HG03103 (cell line): Measurements from ENCODE around the gene COL13A1.

Source experiments
- ATAC-seq: cut with Tn5 transposase; IDR thresholded peaks from one replicate; pipeline ENCODE4 v1.9.1; 2021; ENCODE audit warnings: low read depth; ENCODE audit not compliant: unreplicated experiment

Gene COL13A1

DNA sequence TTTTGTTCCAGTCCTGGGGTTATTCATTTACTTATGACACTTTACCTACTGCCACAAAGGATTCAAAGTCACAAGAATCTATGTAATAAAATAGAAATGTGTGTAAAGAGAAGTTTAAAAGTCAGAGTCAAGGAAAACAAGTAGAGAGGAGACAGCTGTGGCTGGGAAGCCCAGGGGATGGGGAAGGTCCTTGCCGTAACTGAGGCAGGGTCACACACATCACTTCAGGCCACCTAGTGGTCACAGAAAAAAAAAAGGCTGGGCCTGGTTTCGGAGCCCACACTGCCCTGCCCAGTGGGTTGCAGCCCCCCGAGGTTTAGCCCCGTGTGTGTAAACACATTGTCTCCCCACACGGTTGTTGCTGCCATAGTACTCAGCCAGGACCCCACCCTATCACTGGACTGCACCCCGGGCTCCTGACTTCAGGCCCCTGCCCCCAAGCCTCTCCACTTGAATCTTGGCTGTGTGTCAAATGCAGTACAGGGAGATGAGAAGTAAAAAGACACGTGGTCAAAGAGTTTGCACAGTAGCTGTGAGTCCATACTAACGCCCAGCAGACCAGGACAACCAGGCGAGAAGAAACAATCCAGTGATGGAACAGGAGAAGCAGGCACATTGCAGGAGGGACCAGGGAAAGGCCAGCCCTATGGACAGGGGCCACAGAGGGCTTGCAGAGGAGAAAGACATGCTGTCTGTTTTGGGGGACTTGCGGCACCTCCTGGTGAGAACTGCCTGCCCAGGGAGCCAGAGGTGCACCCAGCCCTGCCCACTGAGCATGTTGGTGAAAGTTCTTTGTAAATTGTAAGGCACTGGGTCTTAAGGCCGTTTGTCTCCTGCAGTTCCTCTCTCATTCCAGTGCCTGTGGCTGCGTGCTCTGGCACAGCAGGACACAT, 159.5 kb downstream of the COL13A1 start:
- ATAC-seq: no peak

GRCh38 chr10:69961881-69962745, 160.4 kb downstream of the COL13A1 start:
- no peak for ATAC-seq

- ATAC-seq: no peak
Observed at GRCh38 chr10:69962746-69963135, 161.0 kb downstream of the COL13A1 start.

- no peak for ATAC-seq
Observed at GRCh38 chr10:69963178-69963834, 161.6 kb downstream of the COL13A1 start.

GRCh38 chr10:69963835-69964710, 162.4 kb downstream of the COL13A1 start:
- no peak for ATAC-seq

- ATAC-seq: no peak
Observed at GRCh38 chr10:69965086-69965485, 163.4 kb downstream of the COL13A1 start.

DNA sequence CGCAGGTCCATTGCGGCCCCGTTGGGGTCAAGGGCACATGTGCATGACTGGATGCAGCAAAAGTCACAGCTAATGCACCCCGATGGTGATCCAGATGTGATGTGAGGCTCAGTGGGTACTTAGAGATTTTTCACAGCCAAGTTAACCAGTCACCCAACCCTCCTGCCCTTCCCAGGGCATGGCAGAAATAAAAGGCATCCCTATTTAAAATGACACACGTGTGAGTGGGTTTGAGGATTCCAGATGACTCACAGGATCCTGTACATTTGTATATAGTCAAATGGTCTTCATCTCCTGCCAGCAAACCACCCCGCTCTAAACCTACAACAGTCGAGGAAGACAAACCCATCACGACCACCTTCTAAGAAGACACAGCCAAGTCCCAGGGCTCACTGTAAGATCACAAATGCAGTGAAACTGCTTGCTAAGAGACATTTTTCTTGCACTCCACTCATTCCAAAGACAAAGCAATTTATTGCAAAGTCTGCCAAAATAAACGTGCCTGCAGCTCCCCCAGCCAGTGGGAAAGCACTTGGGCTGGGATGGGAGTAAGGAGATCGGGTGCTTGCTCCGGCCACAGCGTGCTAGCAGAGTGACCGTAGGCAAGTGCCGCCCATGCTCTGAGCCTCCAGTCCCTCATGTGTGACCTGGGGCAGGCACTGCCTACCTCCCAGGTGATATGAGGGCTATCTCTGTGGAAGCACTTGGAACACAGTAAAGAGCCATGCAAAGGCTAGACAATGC, 164.4 kb downstream of the COL13A1 start:
- no peak for ATAC-seq

GRCh38 chr10:69968830-69969229, 167.1 kb downstream of the COL13A1 start:
- no peak for ATAC-seq

GRCh38 chr10:69969977-69970376, 168.3 kb downstream of the COL13A1 start:
- ATAC-seq: no peak

- ATAC-seq: no peak
Observed at GRCh38 chr10:69972981-69973397, 171.3 kb downstream of the COL13A1 start.

DNA sequence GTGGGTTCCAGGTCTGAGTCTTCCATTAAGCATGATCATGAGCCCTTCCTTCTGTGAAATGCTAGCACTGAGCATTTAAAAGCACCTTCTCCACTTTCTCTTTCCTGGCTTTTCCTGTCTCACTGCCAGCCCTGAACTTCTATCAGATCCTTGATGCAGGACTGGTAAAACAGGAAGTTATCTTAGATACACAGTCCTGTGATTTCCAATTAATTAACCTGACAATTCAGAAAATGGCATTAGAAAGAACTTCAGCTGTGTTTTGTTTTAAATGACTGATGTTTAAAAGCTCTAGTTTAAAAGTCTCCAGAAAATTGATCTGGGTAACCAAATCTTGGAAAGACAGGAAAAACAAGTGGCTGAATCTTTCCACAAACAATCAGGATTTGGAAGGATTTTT, 172.0 kb downstream of the COL13A1 start:
- ATAC-seq: no peak

DNA sequence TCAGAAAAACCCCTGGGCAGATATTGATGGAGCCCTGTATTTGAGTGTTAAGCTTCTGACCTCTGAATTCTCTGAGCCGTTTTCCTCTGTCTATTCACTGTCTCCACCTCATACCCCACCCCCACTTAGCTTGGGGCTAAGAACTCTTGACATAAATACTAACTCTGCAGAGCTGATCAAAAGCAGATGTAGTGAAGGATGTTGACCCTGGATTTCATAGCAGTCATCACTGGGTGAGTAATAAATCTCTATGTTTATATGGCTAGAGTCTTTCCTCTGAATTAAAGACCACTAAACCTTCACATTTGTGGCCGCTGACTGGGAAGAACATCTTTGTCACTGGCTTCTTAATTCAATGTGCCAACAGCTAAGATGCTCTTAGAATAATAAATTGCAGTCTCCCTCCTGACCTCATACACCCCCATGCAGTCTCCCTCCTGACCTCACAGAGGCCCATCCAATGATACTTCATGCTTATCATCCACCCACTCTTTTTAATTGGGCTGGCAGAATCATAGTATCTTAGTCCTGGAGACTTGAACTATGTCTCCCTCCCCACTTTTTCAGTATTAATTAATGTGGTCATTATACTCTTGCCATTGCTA, 172.9 kb downstream of the COL13A1 start:
- no peak for ATAC-seq

- ATAC-seq: no peak
Observed at GRCh38 chr10:69976795-69977546, 175.3 kb downstream of the COL13A1 start.

GRCh38 chr10:69979174-69979573, 177.5 kb downstream of the COL13A1 start:
- ATAC-seq: no peak

- no peak for ATAC-seq
Observed at GRCh38 chr10:69980672-69981071, 179.0 kb downstream of the COL13A1 start.

DNA sequence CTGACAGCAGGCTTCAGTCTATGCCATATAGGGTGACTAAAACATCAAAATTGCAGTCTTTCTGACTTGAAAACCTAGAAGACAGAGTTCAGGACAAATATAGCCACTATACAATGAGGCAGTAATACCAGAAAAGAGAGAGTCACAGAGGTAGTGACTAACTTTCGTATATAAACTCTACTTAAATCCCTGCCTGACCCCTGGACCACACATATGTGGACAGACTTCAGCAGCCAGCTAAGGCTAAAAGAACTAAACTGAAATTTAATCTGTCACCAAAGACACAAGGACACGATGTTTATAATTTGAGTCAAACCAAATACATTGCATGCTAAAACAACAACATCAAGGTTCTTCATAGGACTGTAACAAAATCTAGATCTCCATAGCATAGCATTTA, 186.4 kb downstream of the COL13A1 start:
- no peak for ATAC-seq

DNA sequence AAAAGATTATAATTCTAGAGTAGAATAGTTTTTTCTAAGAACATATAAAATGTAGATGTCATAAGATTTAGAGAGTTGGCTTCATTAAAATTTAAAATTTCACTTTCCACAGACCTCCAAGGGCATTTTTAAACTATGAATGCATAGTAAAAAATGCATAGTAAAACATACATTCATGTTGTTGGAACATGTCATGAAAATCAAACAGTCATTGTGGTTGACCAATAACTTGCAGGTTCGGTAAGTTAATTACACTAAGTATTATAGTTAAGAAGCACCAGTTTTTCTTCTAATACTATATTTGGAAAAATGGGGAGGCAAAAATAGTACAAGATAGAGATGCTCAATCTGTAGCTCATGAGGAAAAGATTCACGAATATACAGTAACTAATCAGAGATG, 189.4 kb downstream of the COL13A1 start:
- ATAC-seq: no peak

- ATAC-seq: no peak
Observed at GRCh38 chr10:69994262-69994661, 192.6 kb downstream of the COL13A1 start.
